ENCODE results near the gene SPTB.

SPTB gene

DNA sequence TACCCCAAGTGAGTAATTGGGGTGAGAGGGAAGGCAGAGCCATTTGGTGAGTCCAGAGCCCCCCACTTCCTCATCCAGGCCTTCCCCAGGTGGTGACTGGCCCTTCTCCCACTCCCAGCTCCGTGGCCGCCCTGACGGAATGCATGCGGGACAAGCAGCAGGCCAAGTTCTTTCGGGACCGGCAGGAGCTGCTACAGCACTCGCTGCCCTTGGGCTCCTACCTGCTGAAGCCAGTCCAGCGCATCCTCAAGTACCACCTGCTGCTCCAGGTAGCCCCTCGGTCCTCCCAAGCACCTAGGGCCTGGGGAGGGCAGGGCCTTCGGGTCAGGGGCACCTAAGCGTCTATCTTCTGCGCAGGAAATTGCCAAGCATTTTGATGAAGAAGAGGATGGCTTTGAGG is 149.0 kb downstream of the SPTB start:
- no peak overlapping the region for H3K4me3 ChIP-seq (ENCODE audit: insufficient read depth in 1 of 2, low read depth in 1 of 2, low read length in 2 of 2)
- H2BK120ac ChIP-seq (ENCODE audit: low read depth, low read length) = no peak overlapping the region
- peaks cover 49% of the 10 kb centered on the region for H3K79me1 ChIP-seq (replicated peaks; ENCODE audit: low read length, poor library complexity, severe bottlenecking)
- no peak overlapping the region for H3K23ac ChIP-seq (ENCODE audit: low read length in 2 of 2)
- no peaks in the 10 kb centered on the region for H3K9me3 ChIP-seq (ENCODE audit: control insufficient read depth, low read length)
- H3K4me1 ChIP-seq (ENCODE audit: control insufficient read depth, insufficient read depth, low read depth, low read length) = peaks cover 32% of the 10 kb centered on the region
- H3K4me2 ChIP-seq (ENCODE audit: low read length, poor library complexity, severe bottlenecking) = no peak overlapping the region
- peaks cover 0 to 74% of the 10 kb centered on the region in 2 experiments for H3K36me3 ChIP-seq (ENCODE audit: control insufficient read depth in 1 of 2, insufficient read depth in 2 of 2, low read depth in 1 of 2, low read length in 2 of 2)
- H3K9ac ChIP-seq (ENCODE audit: low read length) = no peak overlapping the region
- no peak for DNase-seq
- H4K8ac ChIP-seq (ENCODE audit: low read length) = no peak overlapping the region
- H3K14ac ChIP-seq (ENCODE audit: low read length in 2 of 2) = no peak overlapping the region
- no peak overlapping the region for H2AK5ac ChIP-seq (ENCODE audit: low read length, severe bottlenecking)
- no peak overlapping the region for H2BK15ac ChIP-seq (ENCODE audit: low read depth, poor library complexity, severe bottlenecking)
- H3K27ac ChIP-seq (ENCODE audit: low read length, poor library complexity, severe bottlenecking) = no peak overlapping the region
- no peak overlapping the region for H2AFZ ChIP-seq (ENCODE audit: low read depth, low read length)
- H2BK5ac ChIP-seq (ENCODE audit: low read depth, low read length, poor library complexity, severe bottlenecking) = no peak overlapping the region
- H2BK12ac ChIP-seq (ENCODE audit: low read length in 2 of 2) = no peak overlapping the region
- peaks cover 0 to 4% of the 10 kb centered on the region in 2 experiments for H3K27me3 ChIP-seq (ENCODE audit: control insufficient read depth in 1 of 2, insufficient read depth in 1 of 2, low read length in 2 of 2)
- H3K18ac ChIP-seq (ENCODE audit: low read depth in 1 of 2, low read length in 2 of 2) = no peak overlapping the region
- H4K91ac ChIP-seq (ENCODE audit: low read length) = no peak overlapping the region
- WGBS = 94% methylated on average over 12 of the region's 12 CpGs
- H3K4ac ChIP-seq (ENCODE audit: low read depth in 1 of 2, low read length in 2 of 2) = no peak overlapping the region

DNA sequence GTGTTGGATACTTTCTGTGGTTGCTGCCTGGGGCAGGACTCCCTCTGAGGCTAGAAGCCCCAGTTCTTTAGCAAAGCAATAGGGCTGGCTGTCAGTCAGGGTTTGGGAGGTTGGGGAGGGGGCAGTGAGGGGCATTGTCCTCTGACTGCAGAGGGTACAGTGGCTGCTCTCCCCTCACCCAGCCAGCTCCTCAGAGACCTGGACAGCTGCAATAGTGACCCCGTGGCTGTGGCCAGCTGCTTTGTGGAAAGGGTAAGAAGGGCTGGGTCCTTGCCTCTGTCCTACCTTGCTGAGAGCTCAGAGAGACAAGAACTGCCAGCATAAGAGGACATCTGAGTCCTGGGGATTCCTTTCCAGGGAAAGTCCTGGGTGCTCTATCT is 149.7 kb downstream of the SPTB start:
- Histone ChIP-seq H3K27ac (ENCODE audit: low read length, poor library complexity, severe bottlenecking) (no peak overlapping the region), H3K79me1 (replicated peaks; ENCODE audit: low read length, poor library complexity, severe bottlenecking) (peaks cover 45% of the 10 kb centered on the region), H3K9ac (ENCODE audit: low read length) (no peak overlapping the region), H3K4me1 (ENCODE audit: control insufficient read depth, insufficient read depth, low read depth, low read length) (peaks cover 39% of the 10 kb centered on the region), H3K18ac (ENCODE audit: low read depth in 1 of 2, low read length in 2 of 2) (no peak overlapping the region), H2AK5ac (ENCODE audit: low read length, severe bottlenecking) (no peak overlapping the region), H3K9me3 (ENCODE audit: control insufficient read depth, low read length) (no peaks in the 10 kb centered on the region), H3K23ac (ENCODE audit: low read length in 2 of 2) (no peak overlapping the region), H3K27me3 (ENCODE audit: control insufficient read depth in 1 of 2, insufficient read depth in 1 of 2, low read length in 2 of 2) (peaks cover 0 to 4% of the 10 kb centered on the region in 2 experiments), H4K8ac (ENCODE audit: low read length) (no peak overlapping the region), H2BK5ac (ENCODE audit: low read depth, low read length, poor library complexity, severe bottlenecking) (no peak overlapping the region), H2BK120ac (ENCODE audit: low read depth, low read length) (no peak overlapping the region), H3K14ac (ENCODE audit: low read length in 2 of 2) (no peak overlapping the region), H3K4me3 (ENCODE audit: insufficient read depth in 1 of 2, low read depth in 1 of 2, low read length in 2 of 2) (no peak overlapping the region), H3K4me2 (ENCODE audit: low read length, poor library complexity, severe bottlenecking) (no peak overlapping the region), H2BK12ac (ENCODE audit: low read length in 2 of 2) (no peak overlapping the region), H2BK15ac (ENCODE audit: low read depth, poor library complexity, severe bottlenecking) (no peak overlapping the region), H3K36me3 (ENCODE audit: control insufficient read depth in 1 of 2, insufficient read depth in 2 of 2, low read depth in 1 of 2, low read length in 2 of 2) (peaks cover 0 to 69% of the 10 kb centered on the region in 2 experiments), H2AFZ (ENCODE audit: low read depth, low read length) (no peak overlapping the region), H4K91ac (ENCODE audit: low read length) (no peak overlapping the region), H3K4ac (ENCODE audit: low read depth in 1 of 2, low read length in 2 of 2) (no peak overlapping the region)
- no peak for DNase-seq
- 67% methylated on average over 1 of the region's 1 CpG for WGBS

DNA sequence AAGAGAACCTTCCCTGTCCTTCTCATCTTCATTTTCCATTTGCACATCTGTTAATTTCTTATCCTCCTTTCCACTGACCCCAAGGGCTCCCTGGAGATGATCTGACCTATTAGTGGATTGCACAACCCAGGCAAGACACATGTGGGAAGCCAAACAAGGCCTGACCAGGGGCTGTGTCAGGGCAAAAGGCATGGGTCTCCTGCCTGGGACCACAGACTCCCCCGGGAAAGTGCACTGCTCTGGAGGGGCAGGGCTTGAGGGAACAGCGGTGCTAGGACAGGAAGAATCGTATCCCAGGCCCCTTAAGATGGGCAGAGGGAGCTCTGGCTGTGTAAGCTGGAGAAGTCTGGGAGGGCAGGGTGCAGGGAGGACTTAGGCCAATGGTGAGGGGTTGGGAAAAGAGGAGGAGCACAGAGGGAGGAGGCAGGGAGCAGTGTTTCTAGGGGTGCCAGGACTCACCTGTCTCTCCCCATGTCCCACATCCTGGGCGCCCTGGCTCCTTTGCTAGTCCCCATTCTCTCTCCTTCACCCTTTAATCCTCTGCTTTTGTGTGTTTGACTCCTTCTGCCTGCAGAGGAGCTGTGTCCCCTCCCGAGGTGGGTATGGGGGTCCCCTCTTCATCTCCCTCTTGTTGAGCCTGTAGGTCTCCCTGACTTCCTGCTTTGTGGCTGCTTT is 150.2 kb downstream of the SPTB start:
- H2BK15ac ChIP-seq (ENCODE audit: low read depth, poor library complexity, severe bottlenecking) = no peak overlapping the region
- peaks cover 0 to 65% of the 10 kb centered on the region in 2 experiments for H3K36me3 ChIP-seq (ENCODE audit: control insufficient read depth in 1 of 2, insufficient read depth in 2 of 2, low read depth in 1 of 2, low read length in 2 of 2)
- H3K4ac ChIP-seq (ENCODE audit: low read depth in 1 of 2, low read length in 2 of 2) = no peak overlapping the region
- no peak overlapping the region for H2AK5ac ChIP-seq (ENCODE audit: low read length, severe bottlenecking)
- H4K8ac ChIP-seq (ENCODE audit: low read length) = no peak overlapping the region
- no peak for DNase-seq
- no peak overlapping the region for H3K4me3 ChIP-seq (ENCODE audit: insufficient read depth in 1 of 2, low read depth in 1 of 2, low read length in 2 of 2)
- no peak overlapping the region for H3K9ac ChIP-seq (ENCODE audit: low read length)
- peaks cover 0 to 4% of the 10 kb centered on the region in 2 experiments for H3K27me3 ChIP-seq (ENCODE audit: control insufficient read depth in 1 of 2, insufficient read depth in 1 of 2, low read length in 2 of 2)
- no peak overlapping the region for H3K27ac ChIP-seq (ENCODE audit: low read length, poor library complexity, severe bottlenecking)
- H3K79me1 ChIP-seq (replicated peaks; ENCODE audit: low read length, poor library complexity, severe bottlenecking) = peaks cover 43% of the 10 kb centered on the region
- no peak overlapping the region for H3K4me2 ChIP-seq (ENCODE audit: low read length, poor library complexity, severe bottlenecking)
- peaks cover 39% of the 10 kb centered on the region for H3K4me1 ChIP-seq (ENCODE audit: control insufficient read depth, insufficient read depth, low read depth, low read length)
- no peak overlapping the region for H3K14ac ChIP-seq (ENCODE audit: low read length in 2 of 2)
- no peak overlapping the region for H2BK5ac ChIP-seq (ENCODE audit: low read depth, low read length, poor library complexity, severe bottlenecking)
- H3K18ac ChIP-seq (ENCODE audit: low read depth in 1 of 2, low read length in 2 of 2) = no peak overlapping the region
- H2BK12ac ChIP-seq (ENCODE audit: low read length in 2 of 2) = no peak overlapping the region
- H3K23ac ChIP-seq (ENCODE audit: low read length in 2 of 2) = no peak overlapping the region
- H3K9me3 ChIP-seq (ENCODE audit: control insufficient read depth, low read length) = no peaks in the 10 kb centered on the region
- WGBS = 70% methylated on average over 5 of the region's 5 CpGs
- H4K91ac ChIP-seq (ENCODE audit: low read length) = no peak overlapping the region
- H2BK120ac ChIP-seq (ENCODE audit: low read depth, low read length) = no peak overlapping the region
- no peak overlapping the region for H2AFZ ChIP-seq (ENCODE audit: low read depth, low read length)

DNA sequence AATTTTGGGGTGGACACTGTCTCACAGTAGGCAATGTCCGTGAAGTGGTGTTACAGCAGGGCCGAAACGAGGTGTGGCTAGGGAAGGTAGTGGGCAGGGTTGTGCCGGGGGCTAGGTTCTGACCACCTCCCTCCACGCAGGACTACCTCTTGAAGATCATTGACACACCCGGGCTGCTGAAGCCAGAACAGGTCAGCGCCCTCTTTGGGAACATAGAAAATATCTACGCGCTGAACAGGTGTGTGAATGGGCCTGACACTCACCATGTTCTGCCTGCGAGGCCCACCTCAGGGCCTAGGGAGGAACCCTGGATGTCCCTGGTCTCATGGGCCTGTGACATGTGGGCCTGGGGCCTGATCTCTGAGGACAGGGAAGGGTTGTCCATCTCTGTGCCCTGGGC is 150.9 kb downstream of the SPTB start:
- no peak overlapping the region for H3K4me3 ChIP-seq (ENCODE audit: insufficient read depth in 1 of 2, low read depth in 1 of 2, low read length in 2 of 2)
- no peak overlapping the region for H3K4ac ChIP-seq (ENCODE audit: low read depth in 1 of 2, low read length in 2 of 2)
- DNase-seq = no peak
- peaks cover 0 to 11% of the 10 kb centered on the region in 2 experiments for H3K27me3 ChIP-seq (ENCODE audit: control insufficient read depth in 1 of 2, insufficient read depth in 1 of 2, low read length in 2 of 2)
- no peak overlapping the region for H3K9ac ChIP-seq (ENCODE audit: low read length)
- H4K91ac ChIP-seq (ENCODE audit: low read length) = no peak overlapping the region
- no peak overlapping the region for H3K4me2 ChIP-seq (ENCODE audit: low read length, poor library complexity, severe bottlenecking)
- H3K79me1 ChIP-seq (replicated peaks; ENCODE audit: low read length, poor library complexity, severe bottlenecking) = peaks cover 42% of the 10 kb centered on the region
- H3K9me3 ChIP-seq (ENCODE audit: control insufficient read depth, low read length) = no peaks in the 10 kb centered on the region
- no peak overlapping the region for H2AFZ ChIP-seq (ENCODE audit: low read depth, low read length)
- H3K27ac ChIP-seq (ENCODE audit: low read length, poor library complexity, severe bottlenecking) = no peak overlapping the region
- no peak overlapping the region for H2BK12ac ChIP-seq (ENCODE audit: low read length in 2 of 2)
- WGBS = 96% methylated on average over 10 of the region's 10 CpGs
- no peak overlapping the region for H3K23ac ChIP-seq (ENCODE audit: low read length in 2 of 2)
- no peak overlapping the region for H3K18ac ChIP-seq (ENCODE audit: low read depth in 1 of 2, low read length in 2 of 2)
- H3K4me1 ChIP-seq (ENCODE audit: control insufficient read depth, insufficient read depth, low read depth, low read length) = peaks cover 44% of the 10 kb centered on the region
- no peak overlapping the region for H2BK15ac ChIP-seq (ENCODE audit: low read depth, poor library complexity, severe bottlenecking)
- peaks cover 0 to 68% of the 10 kb centered on the region in 2 experiments for H3K36me3 ChIP-seq (ENCODE audit: control insufficient read depth in 1 of 2, insufficient read depth in 2 of 2, low read depth in 1 of 2, low read length in 2 of 2)
- no peak overlapping the region for H2BK5ac ChIP-seq (ENCODE audit: low read depth, low read length, poor library complexity, severe bottlenecking)
- H4K8ac ChIP-seq (ENCODE audit: low read length) = no peak overlapping the region
- no peak overlapping the region for H3K14ac ChIP-seq (ENCODE audit: low read length in 2 of 2)
- no peak overlapping the region for H2BK120ac ChIP-seq (ENCODE audit: low read depth, low read length)
- peak overlapping the region; percentile 2 for H2AK5ac ChIP-seq (ENCODE audit: low read length, severe bottlenecking)
